ENCODE measurements around the gene SBNO1.

DNA sequence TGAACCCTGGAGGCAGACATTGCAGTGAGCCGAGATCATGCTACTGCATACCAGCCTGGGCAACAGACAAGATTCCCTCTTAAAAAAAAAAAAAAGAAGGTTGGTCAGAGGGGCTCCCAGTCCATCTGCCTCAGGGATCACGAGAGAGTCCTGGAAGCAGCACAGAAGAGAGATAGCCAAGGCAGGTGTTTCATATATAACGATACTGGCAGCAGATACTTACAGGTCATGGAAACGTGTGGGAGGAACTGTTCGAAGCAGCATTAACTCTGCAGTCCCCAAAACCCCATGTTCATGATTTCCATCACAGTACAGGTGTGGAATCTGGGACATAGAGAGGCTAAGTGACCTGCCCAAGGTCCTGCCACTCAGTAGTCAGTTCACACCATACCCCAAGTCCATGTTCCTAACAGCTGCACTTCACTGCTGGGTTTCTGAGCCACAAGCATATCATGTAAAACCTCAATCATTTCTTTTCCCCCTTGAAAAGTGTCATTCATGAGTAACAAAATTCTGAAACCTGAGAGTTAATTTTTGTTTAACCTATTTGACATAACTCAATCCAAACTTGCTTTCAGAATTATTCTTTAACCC is 109.7 kb downstream of the SBNO1 start:
- TF ChIP-seq POLR2A (IDR thresholded peaks at IDR 0.05): no peak
- TF ChIP-seq CTCF (IDR thresholded peaks at IDR 0.05): no peak
